Measurements from ENCODE around the gene NECAB2. TPM values are rescaled to one million over a fixed set of nuclear protein-coding genes. Genes with fewer than 3 reads are reported as not detected.
A peak's percentile ranks its signal among the peaks of the same experiment; 100 is the strongest.

Gene NECAB2
- total RNA-seq, 4 donors from 2014 or later, result 1.1 TPM; not detected in 3

- H3K36me3 ChIP-seq, result no peaks in the 10 kb centered on the region
- 93 to 97% methylated on average over 3 to 5 of the region's 5 CpGs for WGBS, 2 donors (ENCODE audit: low coverage in 1 of 2)
Measured at GRCh38 chr16:84021488-84021887, 53.4 kb downstream of the NECAB2 start.

DNA sequence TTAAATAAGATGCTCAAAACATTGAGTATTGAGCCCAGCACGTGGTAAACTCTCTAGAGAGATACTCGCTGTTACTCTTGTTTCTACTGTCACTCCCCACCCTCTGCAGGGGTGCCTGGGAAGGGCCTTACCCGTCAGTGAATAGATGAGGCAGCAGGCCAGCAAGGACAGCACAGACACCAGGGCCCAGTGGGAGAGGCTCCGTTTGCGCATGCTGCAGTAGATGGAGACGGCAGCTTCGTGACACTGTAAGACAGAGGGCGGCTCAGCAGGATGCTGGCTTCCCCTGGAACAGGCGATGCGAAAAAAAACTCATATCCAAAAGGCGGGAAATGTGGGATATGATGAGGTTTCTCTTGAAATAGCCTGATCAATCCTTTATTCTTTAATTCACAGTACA, 54.6 kb downstream of the NECAB2 start:
- no peak overlapping the region for H3K4me3 ChIP-seq
- H3K9me3 ChIP-seq, result peaks cover 0 to 14% (median 0%) of the 10 kb centered on the region in 3 donors
- WGBS, 2 donors (ENCODE audit: low coverage in 1 of 2), result 54 to 100% methylated on average over 3 to 9 of the region's 11 CpGs
- TF ChIP-seq POLR2A (IDR thresholded peaks at IDR 0.05), result no peak
- no peak for TF ChIP-seq POLR2AphosphoS5 (IDR thresholded peaks at IDR 0.05)
- no peak for TF ChIP-seq CTCF (IDR thresholded peaks at IDR 0.05)
- no peak for TF ChIP-seq EP300 (IDR thresholded peaks at IDR 0.05)
- H3K27me3 ChIP-seq, result no peaks in the 10 kb centered on the region
- no peaks in the 10 kb centered on the region for H3K4me1 ChIP-seq
- no peaks in the 10 kb centered on the region for H3K36me3 ChIP-seq
- no peak overlapping the region for H3K27ac ChIP-seq
- ATAC-seq, result no peak

More at GRCh38 chr16:84021488-84021887, 53.4 kb downstream of the NECAB2 start:
- ATAC-seq, result no peak
- no peak overlapping the region for H3K4me3 ChIP-seq
- TF ChIP-seq EP300 (IDR thresholded peaks at IDR 0.05) (no peak), CTCF (IDR thresholded peaks at IDR 0.05) (no peak), POLR2AphosphoS5 (IDR thresholded peaks at IDR 0.05) (no peak), POLR2A (IDR thresholded peaks at IDR 0.05) (no peak)
- no peaks in the 10 kb centered on the region for H3K4me1 ChIP-seq
- peaks cover 0 to 14% (median 0%) of the 10 kb centered on the region in 3 donors for H3K9me3 ChIP-seq
- H3K27ac ChIP-seq, result no peak overlapping the region
- H3K27me3 ChIP-seq, result no peaks in the 10 kb centered on the region

DNA sequence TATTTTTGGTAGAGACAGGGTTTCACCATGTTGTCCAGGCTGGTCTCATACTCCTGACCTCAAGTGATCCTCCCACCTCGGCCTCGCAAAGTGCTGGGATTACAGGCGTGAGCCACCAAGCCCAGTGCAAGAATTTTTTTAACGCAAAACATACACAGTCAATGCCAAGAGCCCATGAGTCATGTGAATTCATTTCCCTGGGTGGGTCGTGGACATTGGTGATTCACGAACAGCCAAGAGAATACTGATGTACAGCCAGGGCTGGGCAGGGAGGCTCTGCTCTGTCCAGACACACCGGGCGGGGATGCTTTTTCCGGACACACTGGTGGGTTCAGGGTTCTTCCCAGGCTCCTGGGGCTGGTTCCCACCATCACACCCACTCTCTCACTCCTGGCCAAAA, 56.8 kb downstream of the NECAB2 start:
- peaks cover 0 to 14% (median 0%) of the 10 kb centered on the region in 3 donors for H3K9me3 ChIP-seq
- no peak overlapping the region for H3K27ac ChIP-seq
- no peaks in the 10 kb centered on the region for H3K4me1 ChIP-seq
- TF ChIP-seq POLR2AphosphoS5 (IDR thresholded peaks at IDR 0.05) (no peak), POLR2A (IDR thresholded peaks at IDR 0.05) (no peak), CTCF (IDR thresholded peaks at IDR 0.05) (no peak), EP300 (IDR thresholded peaks at IDR 0.05) (no peak)
- H3K4me3 ChIP-seq, result no peak overlapping the region
- ATAC-seq, result peak; percentile 80
- WGBS, 2 donors (ENCODE audit: low coverage in 1 of 2), result 71 to 78% methylated on average over 3 to 4 of the region's 9 CpGs
- H3K27me3 ChIP-seq, result no peaks in the 10 kb centered on the region
- H3K36me3 ChIP-seq, result no peaks in the 10 kb centered on the region

DNA sequence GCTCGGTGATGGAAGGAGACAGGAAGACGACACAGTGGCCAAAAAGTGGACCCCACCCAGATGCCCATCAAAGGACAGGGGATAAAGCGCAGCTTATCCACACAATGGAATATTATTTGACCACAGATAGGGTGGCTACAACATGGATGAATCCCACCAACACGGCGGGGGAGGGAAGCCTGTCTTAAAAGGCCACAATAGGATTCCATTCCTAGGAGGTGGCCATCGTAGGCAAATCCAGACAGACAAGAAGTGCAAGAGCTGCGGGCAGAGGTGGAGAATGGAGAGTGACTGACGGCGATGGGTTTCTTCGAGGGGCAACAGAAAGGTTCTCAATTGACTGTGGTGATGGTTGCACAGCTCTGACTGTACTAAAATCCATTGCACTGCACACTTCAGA, 58.6 kb downstream of the NECAB2 start:
- H3K27ac ChIP-seq, result no peak overlapping the region
- H3K9me3 ChIP-seq, result peaks cover 0 to 7% (median 0%) of the 10 kb centered on the region in 3 donors
- no peak for TF ChIP-seq EP300 (IDR thresholded peaks at IDR 0.05)
- TF ChIP-seq POLR2AphosphoS5 (IDR thresholded peaks at IDR 0.05), result no peak
- TF ChIP-seq CTCF (IDR thresholded peaks at IDR 0.05), result no peak
- TF ChIP-seq POLR2A (IDR thresholded peaks at IDR 0.05), result no peak
- no peaks in the 10 kb centered on the region for H3K4me1 ChIP-seq
- H3K27me3 ChIP-seq, result no peaks in the 10 kb centered on the region
- no peaks in the 10 kb centered on the region for H3K36me3 ChIP-seq
- no peak overlapping the region for H3K4me3 ChIP-seq
- WGBS, 2 donors (ENCODE audit: low coverage in 1 of 2), result 85 to 94% methylated on average over 6 to 7 of the region's 10 CpGs
- no peak for ATAC-seq

GRCh38 chr16:84027625-84028024, 59.6 kb downstream of the NECAB2 start:
- no peaks in the 10 kb centered on the region for H3K9me3 ChIP-seq
- no peaks in the 10 kb centered on the region for H3K4me1 ChIP-seq
- no peak overlapping the region for H3K27ac ChIP-seq
- no peak overlapping the region for H3K4me3 ChIP-seq
- H3K27me3 ChIP-seq, result no peaks in the 10 kb centered on the region
- ATAC-seq, result no peak
- TF ChIP-seq EP300 (IDR thresholded peaks at IDR 0.05) (no peak), POLR2AphosphoS5 (IDR thresholded peaks at IDR 0.05) (no peak), POLR2A (IDR thresholded peaks at IDR 0.05) (no peak), CTCF (IDR thresholded peaks at IDR 0.05) (no peak)
- no peaks in the 10 kb centered on the region for H3K36me3 ChIP-seq
- WGBS, 2 donors (ENCODE audit: low coverage in 1 of 2), result 68 to 70% methylated on average over 2 to 4 of the region's 15 CpGs

All from gastroesophageal sphincter (tissue), 4 donors.